Measurements from ENCODE around the gene AP4E1.
"Not testable (repeated sequence)": the region's sequence is repeated elsewhere in the genome, so short reads cannot be mapped to it uniquely, and the experiment has no call there.

The AP4E1 gene

DNA sequence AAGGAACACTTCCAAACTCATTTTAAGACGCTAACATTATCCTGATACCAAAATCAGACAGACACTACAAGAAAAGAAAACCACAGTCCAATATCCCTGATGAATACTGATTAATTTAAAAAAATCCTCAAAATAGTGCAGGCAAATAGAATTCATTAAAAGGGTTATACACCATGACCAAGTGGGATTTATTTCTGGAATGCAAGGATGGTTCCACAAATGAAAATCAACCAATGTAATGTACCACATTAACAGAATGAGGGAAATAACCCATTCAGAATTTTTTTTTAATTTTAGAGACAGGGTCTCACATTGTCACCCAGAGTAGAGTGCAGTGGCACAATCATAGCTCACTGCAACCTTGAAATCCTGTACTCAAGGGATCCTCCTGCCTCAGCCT is 17.3 kb upstream of the AP4E1 start:
- CTCF ChIA-PET: interaction anchor here (0.9 kb wide), 1 partner anchor 14 kb away, joined by 5 read pairs; no protein-coding TSS in a partner anchor
- H3K4me3 ChIP-seq (ENCODE audit: low read depth, low read length): no peak overlapping the region
- POLR2A ChIA-PET: no interaction called here
- TF ChIP-seq, protein P1, sequence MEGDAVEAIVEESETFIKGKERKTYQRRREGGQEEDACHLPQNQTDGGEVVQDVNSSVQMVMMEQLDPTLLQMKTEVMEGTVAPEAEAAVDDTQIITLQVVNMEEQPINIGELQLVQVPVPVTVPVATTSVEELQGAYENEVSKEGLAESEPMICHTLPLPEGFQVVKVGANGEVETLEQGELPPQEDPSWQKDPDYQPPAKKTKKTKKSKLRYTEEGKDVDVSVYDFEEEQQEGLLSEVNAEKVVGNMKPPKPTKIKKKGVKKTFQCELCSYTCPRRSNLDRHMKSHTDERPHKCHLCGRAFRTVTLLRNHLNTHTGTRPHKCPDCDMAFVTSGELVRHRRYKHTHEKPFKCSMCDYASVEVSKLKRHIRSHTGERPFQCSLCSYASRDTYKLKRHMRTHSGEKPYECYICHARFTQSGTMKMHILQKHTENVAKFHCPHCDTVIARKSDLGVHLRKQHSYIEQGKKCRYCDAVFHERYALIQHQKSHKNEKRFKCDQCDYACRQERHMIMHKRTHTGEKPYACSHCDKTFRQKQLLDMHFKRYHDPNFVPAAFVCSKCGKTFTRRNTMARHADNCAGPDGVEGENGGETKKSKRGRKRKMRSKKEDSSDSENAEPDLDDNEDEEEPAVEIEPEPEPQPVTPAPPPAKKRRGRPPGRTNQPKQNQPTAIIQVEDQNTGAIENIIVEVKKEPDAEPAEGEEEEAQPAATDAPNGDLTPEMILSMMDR (IDR thresholded peaks at IDR 0.05; ENCODE audit: insufficient read depth, low read length, missing control alignments): no peak
- DNase-seq (ENCODE audit: low read depth, low spot score): no peak

DNA sequence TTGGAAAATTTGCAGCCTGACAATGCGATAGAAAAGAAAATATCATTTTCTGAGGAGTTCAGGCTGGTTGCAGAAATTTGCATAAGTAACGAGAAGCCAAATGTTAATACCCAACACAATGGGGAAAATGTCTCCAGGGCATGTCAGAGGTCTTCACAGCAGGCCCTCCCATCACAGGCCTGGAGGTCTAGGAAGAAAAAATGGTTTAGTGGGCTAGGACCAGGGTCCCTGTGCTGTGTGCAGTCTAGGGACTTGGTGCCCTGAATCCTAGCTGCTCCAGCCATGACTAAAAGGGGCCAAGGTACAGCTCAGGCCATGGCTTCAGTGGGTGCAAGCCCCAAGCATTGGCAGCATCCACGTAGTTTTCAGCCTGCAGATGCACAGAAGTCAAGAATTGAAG is 14.5 kb upstream of the AP4E1 start:
- CTCF ChIA-PET: interaction anchor here (0.9 kb wide), 1 partner anchor 8 kb away, joined by 3 read pairs; no protein-coding TSS in a partner anchor
- TF ChIP-seq, protein P1 (IDR thresholded peaks at IDR 0.05; ENCODE audit: insufficient read depth, low read length, missing control alignments): no peak
- no peak overlapping the region for H3K4me3 ChIP-seq (ENCODE audit: low read depth, low read length)
- no peak for DNase-seq (ENCODE audit: low read depth, low spot score)
- POLR2A ChIA-PET: no interaction called here

DNA sequence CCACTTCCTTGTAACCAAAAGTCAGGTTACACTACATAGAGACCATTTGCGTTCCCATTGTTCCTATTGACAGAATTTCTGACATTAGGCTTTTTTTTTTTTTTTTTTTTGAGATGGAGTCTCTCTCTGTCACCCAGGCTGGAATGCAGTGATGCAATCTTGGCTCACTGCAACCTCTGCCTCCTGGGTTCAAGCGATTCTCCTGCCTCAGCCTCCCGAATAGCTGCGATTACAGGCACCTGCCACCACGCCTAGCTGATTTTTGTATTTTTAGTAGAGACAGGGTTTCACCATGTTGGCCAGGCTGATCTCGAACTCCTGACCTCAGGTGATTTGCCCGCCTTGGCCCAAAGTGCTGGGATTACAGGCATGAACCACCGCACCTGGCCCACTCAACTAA is 7.1 kb upstream of the AP4E1 start:
- DNase-seq (ENCODE audit: low read depth, low spot score); POLR2A ChIA-PET; H3K4me3 ChIP-seq (ENCODE audit: low read depth, low read length); CTCF ChIA-PET: not testable (repeated sequence)

DNA sequence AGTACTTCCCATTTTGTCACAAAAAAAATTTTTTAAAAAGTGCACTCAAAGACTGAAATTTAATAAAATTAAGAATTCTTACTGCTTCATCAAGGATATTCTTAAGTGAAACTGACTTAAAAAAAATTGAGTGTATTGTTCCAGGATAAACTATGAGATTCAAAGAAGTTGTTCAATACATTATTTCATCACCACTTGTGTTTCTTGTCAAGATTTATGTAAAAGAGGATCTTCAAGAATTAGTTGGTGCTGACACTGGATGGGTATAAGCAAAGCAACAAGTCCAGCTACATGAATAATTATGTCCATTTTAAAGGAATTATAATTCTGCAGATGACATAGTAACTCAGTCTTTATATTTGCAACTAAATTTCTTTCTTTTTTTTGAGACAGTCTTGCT is 4.3 kb upstream of the AP4E1 start:
- ChIA-PET CTCF (interaction anchor here (1.3 to 2.5 kb wide), 5 partner anchors 8 to 228 kb away, joined by 4 to 12 read pairs (median 7); no protein-coding TSS in a partner anchor), POLR2A (no interaction called here)
- TF ChIP-seq, protein P1 (IDR thresholded peaks at IDR 0.05; ENCODE audit: insufficient read depth, low read length, missing control alignments): no peak

DNA sequence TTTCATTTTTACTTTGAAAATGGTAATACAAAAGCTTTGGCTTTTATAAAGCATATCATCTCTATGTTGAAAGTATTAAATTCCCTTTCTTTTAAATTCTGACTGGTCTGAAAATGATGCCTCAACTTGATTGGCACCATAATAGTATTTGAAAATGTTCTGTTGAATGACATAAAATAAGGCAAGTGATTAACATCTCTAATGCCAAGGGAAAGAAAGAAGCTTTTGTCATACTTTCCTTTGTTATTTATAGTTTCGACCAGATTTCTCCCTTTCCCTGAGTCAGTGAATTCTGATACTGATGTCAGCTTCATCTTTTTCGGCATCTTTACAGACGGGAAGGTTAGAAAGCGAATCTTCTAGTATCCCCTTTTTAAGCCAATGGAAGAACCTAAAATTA is 3.4 kb upstream of the AP4E1 start:
- no peak for DNase-seq (ENCODE audit: low read depth, low spot score)
- CTCF ChIA-PET: interaction anchor here (0.7 to 2.5 kb wide), 6 partner anchors 9 to 229 kb away, joined by 3 to 12 read pairs (median 6); no protein-coding TSS in a partner anchor
- TF ChIP-seq, protein P1 (IDR thresholded peaks at IDR 0.05; ENCODE audit: insufficient read depth, low read length, missing control alignments): no peak
- no peak overlapping the region for H3K4me3 ChIP-seq (ENCODE audit: low read depth, low read length)
- POLR2A ChIA-PET: no interaction called here

More for the DNA sequence above, 4.3 kb upstream of the AP4E1 start:
- DNase-seq (ENCODE audit: low read depth, low spot score): no peak
- H3K4me3 ChIP-seq (ENCODE audit: low read depth, low read length): no peak overlapping the region

DNA sequence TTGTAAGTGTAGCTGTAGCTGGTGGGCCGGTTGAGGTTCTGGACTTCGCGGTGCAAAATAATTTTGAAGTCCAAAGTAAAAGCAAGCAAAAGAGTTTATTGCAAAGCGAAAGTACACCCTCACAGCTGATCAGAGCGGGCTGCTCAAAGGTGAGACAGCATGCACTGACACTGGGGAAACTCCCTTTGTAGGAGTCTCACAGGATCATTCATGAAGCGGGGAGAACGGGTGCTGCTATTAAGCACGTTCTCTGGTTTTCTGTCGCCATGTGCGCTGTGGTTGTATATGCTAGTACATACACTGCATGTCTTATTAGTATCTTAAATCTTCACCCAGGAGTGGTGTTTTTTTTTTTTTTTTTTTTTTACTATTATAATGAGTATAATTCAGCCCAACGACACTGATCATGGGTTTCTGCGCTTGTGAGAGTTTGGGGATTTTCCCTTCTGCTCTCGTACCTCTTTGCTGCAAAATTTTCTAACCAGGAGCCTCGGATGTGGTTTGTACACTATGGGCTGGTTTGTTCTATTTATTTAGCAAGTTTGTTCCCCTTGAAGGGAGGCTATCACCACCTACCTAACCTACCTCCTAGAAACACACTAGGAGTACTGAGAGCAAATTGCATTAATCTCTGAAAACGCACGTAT is 1.4 kb upstream of the AP4E1 start:
- DNase-seq (ENCODE audit: low read depth, low spot score): no peak
- peak overlapping the region; percentile 89 for H3K4me3 ChIP-seq (ENCODE audit: low read depth, low read length)
- TF ChIP-seq, protein P1 (IDR thresholded peaks at IDR 0.05; ENCODE audit: insufficient read depth, low read length, missing control alignments): no peak
- POLR2A ChIA-PET: no interaction called here
- CTCF ChIA-PET: interaction anchor here (0.8 to 1.7 kb wide), 8 partner anchors 11 to 235 kb away, joined by 3 to 23 read pairs (median 4); no protein-coding TSS in a partner anchor
